Measurements from ENCODE around the gene PTPRO. TPM values are rescaled to one million over a fixed set of nuclear protein-coding genes. Genes with fewer than 3 reads are reported as not detected.

Gene PTPRO
- total RNA-seq, 4 donors from 2014 or later, result 1.5 to 15.3 (median 8.0) TPM

- TF ChIP-seq POLR2A (IDR thresholded peaks at IDR 0.05) (no peak), CTCF (IDR thresholded peaks at IDR 0.05) (no peak)
Measured at GRCh38 chr12:15574353-15574752, 252.0 kb downstream of the PTPRO start.

GRCh38 chr12:15575671-15576541, 253.6 kb downstream of the PTPRO start:
- H3K27ac ChIP-seq, result peak overlapping the region in 1 of 2 donors; percentile 55
- no peak for DNase-seq
- H3K4me3 ChIP-seq, result no peak overlapping the region
- H3K27me3 ChIP-seq, result no peaks in the 10 kb centered on the region
- no peaks in the 10 kb centered on the region for H3K4me1 ChIP-seq
- no peaks in the 10 kb centered on the region for H3K36me3 ChIP-seq
- no peak for TF ChIP-seq POLR2A (IDR thresholded peaks at IDR 0.05)
- TF ChIP-seq CTCF (IDR thresholded peaks at IDR 0.05), result no peak
- H3K9me3 ChIP-seq, result no peaks in the 10 kb centered on the region
- intact Hi-C loops (cut with DNase I; ENCODE audit: low total_unique reads), result no loop called here

More at GRCh38 chr12:15574353-15574752, 252.0 kb downstream of the PTPRO start:
- H3K4me3 ChIP-seq, result no peak overlapping the region
- H3K4me1 ChIP-seq, result no peaks in the 10 kb centered on the region
- DNase-seq, result no peak
- no peaks in the 10 kb centered on the region for H3K9me3 ChIP-seq
- intact Hi-C loops (cut with DNase I; ENCODE audit: low total_unique reads), result no loop called here
- peak overlapping the region in 1 of 2 donors; percentile 33 for H3K27ac ChIP-seq
- no peaks in the 10 kb centered on the region for H3K36me3 ChIP-seq
- H3K27me3 ChIP-seq, result no peaks in the 10 kb centered on the region

- no peak for TF ChIP-seq POLR2A (IDR thresholded peaks at IDR 0.05)
- TF ChIP-seq CTCF (IDR thresholded peaks at IDR 0.05), result no peak
Measured at GRCh38 chr12:15580431-15580830, 258.1 kb downstream of the PTPRO start.

GRCh38 chr12:15581006-15581405, 258.7 kb downstream of the PTPRO start:
- no peaks in the 10 kb centered on the region for H3K4me1 ChIP-seq
- H3K36me3 ChIP-seq, result no peaks in the 10 kb centered on the region
- no peaks in the 10 kb centered on the region for H3K9me3 ChIP-seq
- no peak overlapping the region for H3K27ac ChIP-seq
- no peaks in the 10 kb centered on the region for H3K27me3 ChIP-seq
- DNase-seq, result no peak
- intact Hi-C loops (cut with DNase I; ENCODE audit: low total_unique reads), result loop anchor here (10.0 kb wide), 1 partner anchor 306 kb away; no protein-coding TSS in a partner anchor
- H3K4me3 ChIP-seq, result no peak overlapping the region
- no peak for TF ChIP-seq POLR2A (IDR thresholded peaks at IDR 0.05)
- no peak for TF ChIP-seq CTCF (IDR thresholded peaks at IDR 0.05)

More at GRCh38 chr12:15580431-15580830, 258.1 kb downstream of the PTPRO start:
- no peaks in the 10 kb centered on the region for H3K9me3 ChIP-seq
- H3K4me3 ChIP-seq, result no peak overlapping the region
- intact Hi-C loops (cut with DNase I; ENCODE audit: low total_unique reads), result loop anchor here (10.0 kb wide), 1 partner anchor 306 kb away; no protein-coding TSS in a partner anchor
- no peaks in the 10 kb centered on the region for H3K27me3 ChIP-seq
- DNase-seq, result no peak
- H3K36me3 ChIP-seq, result no peaks in the 10 kb centered on the region
- no peak overlapping the region for H3K27ac ChIP-seq
- H3K4me1 ChIP-seq, result no peaks in the 10 kb centered on the region

- intact Hi-C loops (cut with DNase I; ENCODE audit: low total_unique reads), result loop anchor here (10.0 kb wide), 1 partner anchor 309 kb away; no protein-coding TSS in a partner anchor
- Histone ChIP-seq H3K36me3 (no peaks in the 10 kb centered on the region), H3K4me3 (no peak overlapping the region), H3K27ac (no peak overlapping the region), H3K27me3 (no peaks in the 10 kb centered on the region), H3K4me1 (no peaks in the 10 kb centered on the region), H3K9me3 (no peaks in the 10 kb centered on the region)
- DNase-seq, result no peak
- TF ChIP-seq CTCF (IDR thresholded peaks at IDR 0.05) (no peak), POLR2A (IDR thresholded peaks at IDR 0.05) (no peak)
Measured at GRCh38 chr12:15583804-15584203, 261.5 kb downstream of the PTPRO start.
